ENCODE measurements around the gene TMEM141. TPM values are rescaled to one million over a fixed set of nuclear protein-coding genes. Genes with fewer than 3 reads are reported as not detected.

TMEM141 gene
- total RNA-seq, 4 donors from 2014 or later: 81.6 to 189 (median 141) TPM

DNA sequence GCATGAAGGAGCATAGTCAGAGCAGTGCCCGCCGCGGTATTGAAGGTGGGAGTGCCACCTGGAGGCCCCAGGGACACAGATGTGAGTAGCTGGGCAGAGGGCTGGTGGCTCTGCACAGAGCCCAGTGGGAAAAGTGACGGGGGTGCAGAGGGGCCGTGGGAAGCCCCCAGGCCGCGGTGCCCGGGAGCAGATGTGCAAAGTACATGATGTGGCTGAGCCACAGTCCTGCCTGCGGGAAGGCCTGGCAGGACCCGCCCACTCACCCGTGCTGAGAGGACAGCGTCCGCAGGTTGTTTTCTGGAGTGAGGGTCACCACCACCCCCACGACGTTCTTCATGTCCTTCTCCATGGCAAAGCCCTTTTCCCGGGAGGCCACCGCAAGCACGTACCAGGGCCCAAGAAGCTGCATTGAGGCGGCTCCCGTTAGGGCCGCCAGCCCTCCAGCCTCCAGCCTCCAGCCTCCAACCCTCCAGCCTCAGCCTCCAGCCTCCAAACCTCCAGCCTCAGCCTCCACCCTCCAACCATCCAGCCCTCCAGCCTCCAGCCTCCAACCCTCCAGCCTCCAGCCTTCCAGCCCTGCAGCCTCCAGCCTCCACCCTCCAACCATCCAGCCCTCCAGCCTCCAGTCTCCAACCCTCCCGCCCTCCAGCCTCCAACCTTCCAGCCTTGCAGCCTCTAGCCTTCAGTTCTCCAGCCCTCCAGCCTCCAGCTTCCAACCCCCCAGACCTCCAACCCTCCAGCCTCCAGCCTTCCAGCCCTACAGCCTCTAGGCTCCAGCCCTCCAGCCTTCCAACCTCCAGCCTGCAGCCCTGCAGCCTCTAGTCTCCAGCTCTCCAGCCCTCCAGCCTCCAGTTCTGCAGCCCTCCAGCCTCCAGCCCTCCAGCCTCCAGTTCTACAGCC, 43.7 kb upstream of the TMEM141 start:
- H3K4me3 ChIP-seq (replicated peaks in 1 of 3): no peak overlapping the region
- no peaks in the 10 kb centered on the region for H3K9me3 ChIP-seq
- 90 to 96% methylated on average over 18 to 22 of the region's 22 CpGs for WGBS, 2 donors
- no peaks in the 10 kb centered on the region for H3K36me3 ChIP-seq
- TF ChIP-seq, protein P1, sequence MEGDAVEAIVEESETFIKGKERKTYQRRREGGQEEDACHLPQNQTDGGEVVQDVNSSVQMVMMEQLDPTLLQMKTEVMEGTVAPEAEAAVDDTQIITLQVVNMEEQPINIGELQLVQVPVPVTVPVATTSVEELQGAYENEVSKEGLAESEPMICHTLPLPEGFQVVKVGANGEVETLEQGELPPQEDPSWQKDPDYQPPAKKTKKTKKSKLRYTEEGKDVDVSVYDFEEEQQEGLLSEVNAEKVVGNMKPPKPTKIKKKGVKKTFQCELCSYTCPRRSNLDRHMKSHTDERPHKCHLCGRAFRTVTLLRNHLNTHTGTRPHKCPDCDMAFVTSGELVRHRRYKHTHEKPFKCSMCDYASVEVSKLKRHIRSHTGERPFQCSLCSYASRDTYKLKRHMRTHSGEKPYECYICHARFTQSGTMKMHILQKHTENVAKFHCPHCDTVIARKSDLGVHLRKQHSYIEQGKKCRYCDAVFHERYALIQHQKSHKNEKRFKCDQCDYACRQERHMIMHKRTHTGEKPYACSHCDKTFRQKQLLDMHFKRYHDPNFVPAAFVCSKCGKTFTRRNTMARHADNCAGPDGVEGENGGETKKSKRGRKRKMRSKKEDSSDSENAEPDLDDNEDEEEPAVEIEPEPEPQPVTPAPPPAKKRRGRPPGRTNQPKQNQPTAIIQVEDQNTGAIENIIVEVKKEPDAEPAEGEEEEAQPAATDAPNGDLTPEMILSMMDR (IDR thresholded peaks at IDR 0.05): no peak
- no peak for TF ChIP-seq POLR2A (IDR thresholded peaks at IDR 0.05)
- H3K27me3 ChIP-seq: no peaks in the 10 kb centered on the region
- H3K27ac ChIP-seq: peak overlapping the region in 1 of 3 donors; percentile 69
- no peak for DNase-seq
- peaks cover 24 to 41% of the 10 kb centered on the region in 2 donors for H3K4me1 ChIP-seq
- intact Hi-C loops (cut with DNase I): no loop called here

DNA sequence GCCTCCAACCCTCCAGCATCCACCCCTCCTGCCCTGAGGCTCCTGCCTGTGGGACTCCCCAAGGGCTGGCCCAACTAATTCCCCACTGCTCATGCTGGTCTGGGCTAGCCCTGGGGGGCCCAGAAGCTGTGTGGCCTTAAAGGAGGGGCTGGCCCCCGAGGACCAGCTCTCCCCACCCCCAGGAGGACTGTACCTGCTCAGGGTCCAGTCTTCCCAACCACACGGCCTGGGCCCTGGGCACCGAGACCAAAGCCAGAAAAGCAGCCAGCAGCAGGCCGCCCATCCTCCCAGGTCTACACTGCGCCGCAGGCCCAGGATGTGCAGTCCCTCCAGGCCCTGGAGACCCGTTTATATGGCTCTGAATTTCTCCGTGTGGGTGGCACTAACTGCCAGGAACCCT, 42.9 kb upstream of the TMEM141 start, which contains the start of gene LCN6:
Gene LCN6 (minus strand): TSS at position 325 of the 400 bp plus-strand sequence. CDS start 42 bp downstream, at position 283.
- H3K36me3 ChIP-seq: no peaks in the 10 kb centered on the region
- peaks cover 17 to 34% of the 10 kb centered on the region in 2 donors for H3K4me1 ChIP-seq
- WGBS, 2 donors: 81 to 85% methylated on average over 5 to 7 of the region's 8 CpGs
- intact Hi-C loops (cut with DNase I): no loop called here
- H3K9me3 ChIP-seq: no peaks in the 10 kb centered on the region
- no peaks in the 10 kb centered on the region for H3K27me3 ChIP-seq
- H3K27ac ChIP-seq: peak within 1 kb of the TSS; percentile 63 to 84 (median 69)
- H3K4me3 ChIP-seq (replicated peaks in 1 of 3): no peak within 1 kb of the TSS
- DNase-seq: no peak
- TF ChIP-seq POLR2A (IDR thresholded peaks at IDR 0.05): no peak
- TF ChIP-seq, protein P1 (IDR thresholded peaks at IDR 0.05): no peak

DNA sequence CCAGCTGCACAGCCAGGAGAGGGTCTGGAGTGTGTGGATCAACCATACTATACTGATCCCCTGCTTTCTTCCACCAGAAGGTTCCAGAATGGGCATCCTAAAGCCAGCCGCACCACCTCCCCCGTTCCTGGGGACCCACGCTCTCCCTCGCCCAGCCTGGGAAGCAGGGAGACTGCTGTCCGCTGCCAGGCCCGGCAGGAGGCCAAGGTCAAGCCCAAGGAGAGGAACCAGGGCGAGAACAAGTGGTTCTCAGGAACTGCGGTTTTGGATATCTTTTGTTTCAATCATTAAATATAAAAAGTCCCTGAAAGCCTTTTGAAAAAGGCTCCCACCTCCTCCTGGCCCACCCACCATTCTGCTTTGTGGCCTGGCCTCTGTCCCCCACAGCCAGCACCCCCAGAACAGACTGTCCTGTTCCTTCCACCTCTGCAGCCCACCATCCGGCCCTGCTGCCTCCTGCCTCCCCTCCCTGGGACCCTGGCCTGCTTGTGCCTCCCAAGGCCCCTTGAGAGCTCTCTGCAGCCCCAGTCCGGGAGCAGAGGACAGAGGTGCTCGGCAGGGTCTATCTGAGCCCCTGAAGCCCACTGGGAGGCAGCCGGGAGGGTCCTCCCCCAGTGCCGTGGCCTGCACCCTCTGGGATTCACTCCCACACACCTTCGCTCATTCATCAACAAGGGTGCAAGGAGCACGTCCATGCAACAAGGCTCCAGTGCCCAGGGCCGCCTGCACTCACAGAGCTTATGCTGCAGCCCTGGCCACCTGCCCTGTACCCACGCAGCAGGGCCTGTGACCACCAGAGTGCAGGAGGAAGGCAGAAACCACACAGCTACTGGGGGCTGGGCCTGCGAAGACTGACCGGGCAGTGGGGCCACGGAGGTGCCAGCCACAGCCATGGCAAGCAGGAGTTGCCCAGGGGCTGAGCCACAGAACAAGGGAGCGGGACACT, 42.2 kb upstream of the TMEM141 start:
- H3K27me3 ChIP-seq: no peaks in the 10 kb centered on the region
- TF ChIP-seq, protein P1 (IDR thresholded peaks at IDR 0.05): no peak
- TF ChIP-seq POLR2A (IDR thresholded peaks at IDR 0.05): no peak
- H3K27ac ChIP-seq: peak overlapping the region; percentile 63 to 84 (median 69)
- 56 to 63% methylated on average over 11 to 18 of the region's 21 CpGs for WGBS, 2 donors
- no peaks in the 10 kb centered on the region for H3K36me3 ChIP-seq
- intact Hi-C loops (cut with DNase I): no loop called here
- H3K4me1 ChIP-seq: peaks cover 17 to 31% of the 10 kb centered on the region in 2 donors
- H3K9me3 ChIP-seq: no peaks in the 10 kb centered on the region
- no peak overlapping the region for H3K4me3 ChIP-seq (replicated peaks in 1 of 3)
- DNase-seq: peak; percentile 90 to 93

DNA sequence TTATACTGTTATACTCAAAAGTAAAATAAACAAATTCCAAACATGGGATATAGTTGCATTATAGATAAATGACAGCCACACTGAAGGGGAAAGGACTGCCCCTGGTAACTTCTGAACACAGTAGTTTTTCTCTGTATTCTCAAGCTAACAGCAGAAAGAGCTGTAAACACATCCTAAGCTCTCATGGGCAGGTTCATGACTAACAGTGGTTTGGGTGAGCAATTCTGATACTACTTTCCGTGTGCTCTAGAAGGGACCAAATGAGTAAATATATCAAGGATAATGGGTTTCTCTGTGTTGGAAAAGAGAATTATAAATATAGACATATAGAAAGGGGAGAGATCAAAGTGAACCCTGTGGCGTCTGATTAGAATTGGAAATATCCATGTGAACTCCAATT, 40.6 kb upstream of the TMEM141 start:
- H3K27me3 ChIP-seq: no peaks in the 10 kb centered on the region
- DNase-seq: no peak
- H3K4me3 ChIP-seq (replicated peaks in 1 of 3): no peak overlapping the region
- intact Hi-C loops (cut with DNase I): no loop called here
- TF ChIP-seq, protein P1 (IDR thresholded peaks at IDR 0.05): no peak
- no peak for TF ChIP-seq POLR2A (IDR thresholded peaks at IDR 0.05)
- H3K36me3 ChIP-seq: no peaks in the 10 kb centered on the region
- H3K27ac ChIP-seq: peak overlapping the region in 2 of 3 donors; percentile 3 to 23
- H3K4me1 ChIP-seq: peaks cover 17 to 31% of the 10 kb centered on the region in 2 donors
- H3K9me3 ChIP-seq: no peaks in the 10 kb centered on the region
- 62 to 86% methylated on average over 2 of the region's 2 CpGs for whole genome bisulfite sequencing, 2 donors

Measured in thyroid gland (tissue), 4 donors.